Lower leg skin (tissue), 3 donors: ENCODE measurements around the gene ITPKB.

Source experiments
- CTCF ChIP-seq, 3 donors: fragments of 450-650 bp; IDR thresholded peaks; one replicate each; pipeline ENCODE4 v1.5.1; 2016; ENCODE audit warnings: antibody characterized with exemption in 3 of 3, mild to moderate bottlenecking in 3 of 3, moderate library complexity in 2 of 3
- POLR2A ChIP-seq, 2 donors: fragments of 450-650 bp; IDR thresholded peaks; one replicate each; pipeline ENCODE4 v1.6.1; 2016 to 2017; ENCODE audit warnings: antibody characterized with exemption in 2 of 2, mild to moderate bottlenecking in 1 of 2, moderate library complexity in 1 of 2

- no peak for TF ChIP-seq CTCF (IDR thresholded peaks at IDR 0.05)
- TF ChIP-seq POLR2A (IDR thresholded peaks at IDR 0.05): no peak
Measured at GRCh38 chr1:226766565-226766964, 27.5 kb upstream of the ITPKB start.
